Astrocyte (in vitro differentiated cells and primary cell): ENCODE results near the gene EXOSC5. TPM values are rescaled to one million over a fixed set of nuclear protein-coding genes. Genes with fewer than 3 reads are reported as not detected.

ENCODE experiments used
- DNase-seq: peaks from one replicate; pipeline ENCODE4 v3.0.0-alpha.2; 2010; ENCODE audit warnings: low read depth
- FAIRE-seq: peaks from 2 replicates; lab custom pipeline; 2011; peaks lifted over from hg19 to GRCh38; lab: Jason Lieb, UNC
- H2AFZ ChIP-seq: 2 replicates; pipeline ENCODE4 v1.6.0; 2012; ENCODE audit warnings: low read depth, low read length, inconsistent platforms
- H3K27ac ChIP-seq: 2 replicates; pipeline ENCODE4 v1.5.1; 2011; ENCODE audit warnings: low read depth, low read length, inconsistent platforms
- H3K27me3 ChIP-seq: 2 replicates; pipeline ENCODE4 v1.6.0; 2011; ENCODE audit warnings: low read length, inconsistent platforms; ENCODE audit not compliant: insufficient read depth
- H3K36me3 ChIP-seq: 2 replicates; pipeline ENCODE4 v1.5.1; 2011; ENCODE audit warnings: low read length, inconsistent platforms; ENCODE audit not compliant: insufficient read depth
- H3K4me1 ChIP-seq: 2 replicates; pipeline ENCODE4 v1.5.1; 2011; ENCODE audit warnings: low read length, inconsistent platforms; ENCODE audit not compliant: insufficient read depth
- H3K4me2 ChIP-seq: 2 replicates; pipeline ENCODE4 v1.6.0; 2012; ENCODE audit warnings: low read length, inconsistent platforms
- H3K4me3 ChIP-seq: 2 replicates; pipeline ENCODE4 v1.5.1; 2011; ENCODE audit warnings: low read depth, mild to moderate bottlenecking, low read length, inconsistent platforms; ENCODE audit not compliant: insufficient read depth
- H3K79me2 ChIP-seq: 2 replicates; pipeline ENCODE4 v1.6.0; 2012; ENCODE audit warnings: mild to moderate bottlenecking, low read length, inconsistent platforms; ENCODE audit not compliant: insufficient read depth
- H3K9ac ChIP-seq: 2 replicates; pipeline ENCODE4 v1.6.0; 2012; ENCODE audit warnings: mild to moderate bottlenecking, low read length, inconsistent platforms
- H3K9me3 ChIP-seq: 2 replicates; pipeline ENCODE4 v1.5.1; 2012; ENCODE audit warnings: low read depth, mild to moderate bottlenecking, low read length, inconsistent platforms; ENCODE audit not compliant: insufficient read depth
- H4K20me1 ChIP-seq: 2 replicates; pipeline ENCODE4 v1.6.0; 2012; ENCODE audit warnings: low read length, inconsistent platforms; ENCODE audit not compliant: insufficient read depth
- H3K27ac Mint-ChIP-seq: one replicate; pipeline ENCODE4 v1.8.0; 2021; ENCODE audit warnings: mild to moderate bottlenecking, mixed read lengths; ENCODE audit not compliant: unreplicated experiment
- H3K27me3 Mint-ChIP-seq: one replicate; pipeline ENCODE4 v1.8.0; 2021; ENCODE audit warnings: low read depth, mixed read lengths; ENCODE audit not compliant: unreplicated experiment
- H3K36me3 Mint-ChIP-seq: one replicate; pipeline ENCODE4 v1.8.0; 2021; ENCODE audit warnings: low read depth, mixed read lengths; ENCODE audit not compliant: unreplicated experiment
- H3K4me1 Mint-ChIP-seq: one replicate; pipeline ENCODE4 v1.8.0; 2021; ENCODE audit warnings: low read depth, mixed read lengths; ENCODE audit not compliant: unreplicated experiment
- H3K4me3 Mint-ChIP-seq: one replicate; pipeline ENCODE4 v1.8.0; 2021; ENCODE audit warnings: mild to moderate bottlenecking, moderate library complexity, mixed read lengths; ENCODE audit not compliant: unreplicated experiment
- H3K9me3 Mint-ChIP-seq: one replicate; pipeline ENCODE4 v1.8.0; 2021; ENCODE audit warnings: mild to moderate bottlenecking, mixed read lengths; ENCODE audit not compliant: unreplicated experiment
- CTCF ChIP-seq: IDR thresholded peaks from 2 replicates; pipeline ENCODE4 v1.5.1; 2011; ENCODE audit warnings: low read depth, mild to moderate bottlenecking, inconsistent platforms, low read length, moderate library complexity; ENCODE audit not compliant: insufficient read depth
- EZH2 ChIP-seq: IDR thresholded peaks from 2 replicates; pipeline ENCODE4 v1.6.1; 2012; ENCODE audit warnings: mild to moderate bottlenecking, low read length, inconsistent platforms; ENCODE audit not compliant: insufficient read depth
- total RNA-seq: library from RNA; stranded (reverse); gene quantifications from 2 replicates; pipeline ENCODE4 v1.2.1, GENCODE V29; 2021

The EXOSC5 gene
- total RNA-seq, 1 donor from 2014 or later: 18.3 TPM

- H3K27me3 Mint-ChIP-seq: no peaks in the 10 kb centered on the region
Measured at GRCh38 chr19:41431426-41432386, 34.5 kb upstream of the EXOSC5 start.

GRCh38 chr19:41430922-41431321, 33.8 kb upstream of the EXOSC5 start:
- Histone ChIP-seq H3K79me2 (no peaks in the 10 kb centered on the region), H3K4me1 (peaks cover 9% of the 10 kb centered on the region), H3K4me2 (no peak overlapping the region), H3K9ac (no peak overlapping the region), H3K36me3 (peaks cover 9% of the 10 kb centered on the region), H3K4me3 (no peak overlapping the region), H3K27me3 (no peaks in the 10 kb centered on the region), H2AFZ (no peak overlapping the region), H4K20me1 (peaks cover 3% of the 10 kb centered on the region), H3K9me3 (no peaks in the 10 kb centered on the region), H3K27ac (no peak overlapping the region)
- FAIRE-seq: no peak
- H3K9me3 Mint-ChIP-seq: no peaks in the 10 kb centered on the region
- H3K4me3 Mint-ChIP-seq: no peak overlapping the region
- peaks cover 14% of the 10 kb centered on the region for H3K4me1 Mint-ChIP-seq
- no peak overlapping the region for H3K27ac Mint-ChIP-seq
- no peak for DNase-seq
- TF ChIP-seq EZH2 (no peak), CTCF (no peak)
- no peaks in the 10 kb centered on the region for H3K27me3 Mint-ChIP-seq
- peaks cover 9% of the 10 kb centered on the region for H3K36me3 Mint-ChIP-seq

More at GRCh38 chr19:41431426-41432386, 34.5 kb upstream of the EXOSC5 start:
- Histone ChIP-seq H3K4me1 (peaks cover 9% of the 10 kb centered on the region), H3K79me2 (no peaks in the 10 kb centered on the region), H3K4me3 (no peak overlapping the region), H3K4me2 (no peak overlapping the region), H3K9me3 (no peaks in the 10 kb centered on the region), H3K9ac (no peak overlapping the region), H3K27me3 (no peaks in the 10 kb centered on the region), H3K27ac (no peak overlapping the region), H2AFZ (no peak overlapping the region), H4K20me1 (peaks cover 3% of the 10 kb centered on the region), H3K36me3 (peaks cover 9% of the 10 kb centered on the region)
- Mint-ChIP-seq H3K4me3 (no peak overlapping the region), H3K9me3 (no peaks in the 10 kb centered on the region), H3K36me3 (peaks cover 9% of the 10 kb centered on the region), H3K27ac (no peak overlapping the region), H3K4me1 (peaks cover 14% of the 10 kb centered on the region)
- DNase-seq (no peak), FAIRE-seq (no peak)
- no peak for TF ChIP-seq EZH2
- peak; percentile 23 for TF ChIP-seq CTCF

- FAIRE-seq: no peak
- no peaks in the 10 kb centered on the region for H3K9me3 Mint-ChIP-seq
- H3K9me3 ChIP-seq: no peaks in the 10 kb centered on the region
Measured at GRCh38 chr19:41428481-41428859, 31.3 kb upstream of the EXOSC5 start.

More at GRCh38 chr19:41428481-41428859, 31.3 kb upstream of the EXOSC5 start:
- Histone ChIP-seq H2AFZ (no peak overlapping the region), H3K4me2 (peak overlapping the region; percentile 80), H3K36me3 (peaks cover 9% of the 10 kb centered on the region), H3K79me2 (no peaks in the 10 kb centered on the region), H3K27me3 (no peaks in the 10 kb centered on the region), H3K4me3 (no peak overlapping the region), H3K4me1 (peaks cover 9% of the 10 kb centered on the region), H3K27ac (no peak overlapping the region), H4K20me1 (peaks cover 3% of the 10 kb centered on the region), H3K9ac (no peak overlapping the region)
- Mint-ChIP-seq H3K4me1 (peaks cover 14% of the 10 kb centered on the region), H3K27ac (no peak overlapping the region), H3K36me3 (peaks cover 11% of the 10 kb centered on the region), H3K4me3 (peak overlapping the region; percentile 64), H3K27me3 (no peaks in the 10 kb centered on the region)
- TF ChIP-seq EZH2: no peak
- TF ChIP-seq CTCF: no peak
- DNase-seq: no peak
